Cardiac muscle cell (in vitro differentiated cells and primary cell): ENCODE data around the gene LEPROT. TPM values are rescaled to one million over a fixed set of nuclear protein-coding genes. Genes with fewer than 3 reads are reported as not detected.

Source experiments
- DNase-seq, 2 donors: peaks; one replicate each; pipeline versions ENCODE4 v3.0.0 to v3.0.0-alpha.2; 2010 to 2017; ENCODE audit warnings: low read depth in 1 of 2, low spot score in 1 of 2
- H3K27ac ChIP-seq: fragments of 200-600 bp; sonication (generic); 2 replicates; pipeline ENCODE4 v1.5.1; 2016
- H3K27me3 ChIP-seq: fragments of 200-600 bp; sonication (generic); 2 replicates; pipeline ENCODE4 v1.6.0; 2016; ENCODE audit warnings: control low read depth
- H3K36me3 ChIP-seq: fragments of 200-600 bp; sonication (generic); 2 replicates; pipeline ENCODE4 v1.5.1; 2016; ENCODE audit warnings: control low read depth
- H3K4me1 ChIP-seq: fragments of 200-600 bp; sonication (generic); 2 replicates; pipeline ENCODE4 v1.8.1; 2017; ENCODE audit warnings: low read depth, mild to moderate bottlenecking, mixed run types
- H3K4me3 ChIP-seq: fragments of 200-600 bp; sonication (generic); 2 replicates; pipeline ENCODE4 v1.5.1; 2016; ENCODE audit warnings: mild to moderate bottlenecking
- H3K9me3 ChIP-seq: fragments of 200-600 bp; sonication (generic); 2 replicates; pipeline ENCODE4 v1.5.1; 2017; ENCODE audit warnings: low read depth, mild to moderate bottlenecking, control low read depth
- polyA plus RNA-seq: library from polyadenylated mRNA; unstranded; fragments of >200 nt; fragmentation: Nextera tagmentation; extraction: Ambion mirVana; gene quantifications from 2 replicates; pipeline ENCODE4 v1.2.1, GENCODE V29; 2016
- total RNA-seq: library from RNA; depleted of rRNA; stranded (reverse); fragments of >200 nt; gene quantifications from 2 replicates; pipeline ENCODE4 v1.2.3, GENCODE V29; 2016
- TF ChIP-seq, protein P1 (sequence below): IDR thresholded peaks from 2 replicates; pipeline ENCODE4 v1.5.1; 2012; ENCODE audit warnings: low read depth, mild to moderate bottlenecking, low read length

The LEPROT gene
- total and polyA plus RNA-seq, 2 experiments from 2014 or later: 43.3 to 57.7 TPM

DNA sequence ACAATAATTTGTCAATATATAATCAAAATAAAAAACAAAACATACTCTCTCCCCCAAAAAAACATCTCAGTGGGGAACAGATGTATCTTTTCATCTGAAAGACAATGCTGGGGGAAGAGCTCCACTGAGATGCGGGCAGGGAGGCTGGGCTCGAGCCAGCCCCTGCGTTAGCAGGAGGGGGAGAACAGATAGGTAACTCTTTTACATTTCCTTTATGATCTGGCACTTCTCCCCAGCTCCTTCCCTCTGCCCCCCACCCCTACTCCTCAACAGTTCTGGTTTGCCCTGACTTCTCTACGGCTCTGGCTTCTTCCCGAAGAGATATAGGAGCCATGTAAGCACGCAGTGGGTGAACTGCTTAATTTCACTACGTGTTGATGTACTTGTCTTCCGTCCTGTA, 12.4 kb downstream of the LEPROT start:
- Histone ChIP-seq H3K4me3 (no peak overlapping the region), H3K27me3 (no peaks in the 10 kb centered on the region), H3K27ac (no peak overlapping the region), H3K4me1 (peaks cover 15% of the 10 kb centered on the region), H3K36me3 (peaks cover 2% of the 10 kb centered on the region), H3K9me3 (no peaks in the 10 kb centered on the region)
- TF ChIP-seq, protein P1, sequence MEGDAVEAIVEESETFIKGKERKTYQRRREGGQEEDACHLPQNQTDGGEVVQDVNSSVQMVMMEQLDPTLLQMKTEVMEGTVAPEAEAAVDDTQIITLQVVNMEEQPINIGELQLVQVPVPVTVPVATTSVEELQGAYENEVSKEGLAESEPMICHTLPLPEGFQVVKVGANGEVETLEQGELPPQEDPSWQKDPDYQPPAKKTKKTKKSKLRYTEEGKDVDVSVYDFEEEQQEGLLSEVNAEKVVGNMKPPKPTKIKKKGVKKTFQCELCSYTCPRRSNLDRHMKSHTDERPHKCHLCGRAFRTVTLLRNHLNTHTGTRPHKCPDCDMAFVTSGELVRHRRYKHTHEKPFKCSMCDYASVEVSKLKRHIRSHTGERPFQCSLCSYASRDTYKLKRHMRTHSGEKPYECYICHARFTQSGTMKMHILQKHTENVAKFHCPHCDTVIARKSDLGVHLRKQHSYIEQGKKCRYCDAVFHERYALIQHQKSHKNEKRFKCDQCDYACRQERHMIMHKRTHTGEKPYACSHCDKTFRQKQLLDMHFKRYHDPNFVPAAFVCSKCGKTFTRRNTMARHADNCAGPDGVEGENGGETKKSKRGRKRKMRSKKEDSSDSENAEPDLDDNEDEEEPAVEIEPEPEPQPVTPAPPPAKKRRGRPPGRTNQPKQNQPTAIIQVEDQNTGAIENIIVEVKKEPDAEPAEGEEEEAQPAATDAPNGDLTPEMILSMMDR: no peak
- DNase-seq: no peak

DNA sequence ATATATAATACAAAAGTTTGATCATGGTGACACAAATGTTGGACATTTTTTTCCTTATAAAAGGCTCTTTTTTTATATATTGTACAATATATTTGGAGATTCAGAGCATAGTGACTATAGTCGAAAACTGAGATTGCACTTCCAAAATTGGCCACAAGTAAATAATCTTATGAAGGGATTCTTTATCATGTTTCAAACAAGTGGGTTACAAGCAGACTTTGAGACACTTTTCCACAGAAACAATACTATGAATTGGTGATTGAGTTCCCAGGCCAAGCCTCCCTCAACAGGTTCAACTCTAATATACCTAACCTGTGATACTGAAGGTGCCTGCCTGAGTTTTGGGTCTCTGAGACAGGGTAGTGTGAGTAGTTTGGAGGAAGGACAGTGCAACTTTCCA, 13.8 kb downstream of the LEPROT start:
- H3K4me1 ChIP-seq: peaks cover 15% of the 10 kb centered on the region
- H3K36me3 ChIP-seq: no peaks in the 10 kb centered on the region
- H3K27ac ChIP-seq: peak overlapping the region; percentile 52
- H3K9me3 ChIP-seq: no peaks in the 10 kb centered on the region
- no peak for DNase-seq
- H3K27me3 ChIP-seq: no peaks in the 10 kb centered on the region
- TF ChIP-seq, protein P1: peak; percentile 23
- H3K4me3 ChIP-seq: no peak overlapping the region

DNA sequence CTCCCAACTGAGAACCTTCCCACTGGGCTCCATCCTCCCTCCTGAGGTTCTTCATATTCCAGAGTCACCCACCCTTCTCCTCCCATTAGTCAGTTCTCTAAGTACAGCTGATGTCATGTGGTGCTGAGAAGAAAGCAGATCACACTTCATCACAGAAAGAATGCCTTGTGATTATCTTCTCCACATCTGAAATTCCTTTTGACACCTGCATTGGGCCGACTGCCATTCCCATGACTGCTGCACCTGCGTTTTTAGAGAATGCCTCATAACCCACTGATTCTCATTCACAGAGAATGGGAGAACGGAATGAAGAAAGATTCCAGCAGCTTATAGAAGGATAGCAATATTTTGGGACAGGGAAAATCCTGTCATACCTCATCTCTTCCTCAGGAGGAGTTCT, 14.3 kb downstream of the LEPROT start:
- no peak overlapping the region for H3K4me3 ChIP-seq
- no peaks in the 10 kb centered on the region for H3K27me3 ChIP-seq
- peaks cover 15% of the 10 kb centered on the region for H3K4me1 ChIP-seq
- H3K36me3 ChIP-seq: no peaks in the 10 kb centered on the region
- no peak for DNase-seq
- no peaks in the 10 kb centered on the region for H3K9me3 ChIP-seq
- TF ChIP-seq, protein P1: no peak
- H3K27ac ChIP-seq: peak overlapping the region; percentile 52

DNA sequence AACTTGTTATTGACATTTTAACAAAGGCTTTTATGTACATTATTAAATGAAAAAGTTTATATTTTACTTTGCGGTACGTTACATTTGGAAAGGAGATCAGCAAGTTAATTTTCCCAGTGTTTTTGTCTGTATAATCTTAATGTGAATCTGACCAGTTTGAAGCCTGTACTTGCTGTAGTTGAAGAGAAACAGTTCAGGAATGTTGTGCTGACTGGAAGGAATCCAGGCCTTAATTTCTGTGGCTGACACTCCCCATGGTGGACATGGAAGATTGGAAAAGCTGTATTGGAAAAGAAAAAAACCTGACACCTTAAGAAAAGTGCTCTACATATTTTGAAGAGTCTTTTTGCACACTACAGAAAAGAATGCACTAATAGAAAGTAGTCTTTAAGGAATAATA, 15.5 kb downstream of the LEPROT start:
- peak; percentile 61 to 78 for DNase-seq
- H3K9me3 ChIP-seq: no peaks in the 10 kb centered on the region
- H3K4me1 ChIP-seq: peaks cover 15% of the 10 kb centered on the region
- no peaks in the 10 kb centered on the region for H3K27me3 ChIP-seq
- no peak overlapping the region for H3K4me3 ChIP-seq
- no peaks in the 10 kb centered on the region for H3K36me3 ChIP-seq
- TF ChIP-seq, protein P1: no peak
- peak overlapping the region; percentile 84 for H3K27ac ChIP-seq

DNA sequence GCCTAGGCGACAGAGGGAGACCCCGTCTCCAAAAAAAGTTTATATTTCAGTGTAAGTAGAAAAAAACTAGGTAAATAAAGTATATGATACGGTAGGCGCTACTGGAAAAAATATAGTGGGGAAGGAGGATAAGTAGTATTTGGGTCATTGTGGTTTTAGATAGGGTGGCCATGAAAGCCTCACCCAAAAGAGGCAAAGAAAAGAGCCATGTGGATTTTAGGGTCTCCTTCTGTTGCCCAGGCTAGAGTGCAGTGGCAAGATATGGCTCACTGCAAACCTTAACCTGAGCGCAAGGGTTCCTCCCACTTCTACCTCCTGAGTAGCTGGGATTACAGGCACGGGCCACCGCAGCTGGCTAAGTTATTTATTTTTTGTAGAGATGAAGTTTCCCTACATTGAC, 17.1 kb downstream of the LEPROT start:
- Histone ChIP-seq H3K4me1 (peaks cover 15% of the 10 kb centered on the region), H3K27me3 (no peaks in the 10 kb centered on the region), H3K9me3 (no peaks in the 10 kb centered on the region), H3K27ac (no peak overlapping the region), H3K36me3 (no peaks in the 10 kb centered on the region), H3K4me3 (no peak overlapping the region)
- DNase-seq: no peak
- TF ChIP-seq, protein P1: no peak
